Measurements from ENCODE around the gene MPND.

The MPND gene

DNA sequence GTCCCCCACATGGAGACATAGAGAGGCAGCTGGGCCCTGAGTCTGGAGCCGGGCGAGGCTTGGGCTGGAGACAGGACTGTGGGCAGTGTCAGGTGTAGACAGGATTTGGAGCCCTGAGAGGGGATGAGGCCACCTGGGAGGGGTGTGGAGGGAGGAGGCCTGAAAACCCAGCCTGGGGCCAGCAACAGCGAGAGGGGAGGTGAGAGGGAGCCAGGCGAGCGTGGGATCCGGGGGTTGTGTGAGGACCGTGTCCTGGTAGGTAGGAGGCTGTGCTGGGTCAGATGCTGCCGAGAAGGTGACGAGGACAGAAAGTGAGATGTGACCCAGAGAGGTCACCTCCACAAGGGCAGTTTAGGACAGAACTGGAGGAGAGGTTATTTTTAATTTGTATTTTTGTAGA lies 7.4 kb downstream of the MPND start:
- no peak for DNase-seq

DNA sequence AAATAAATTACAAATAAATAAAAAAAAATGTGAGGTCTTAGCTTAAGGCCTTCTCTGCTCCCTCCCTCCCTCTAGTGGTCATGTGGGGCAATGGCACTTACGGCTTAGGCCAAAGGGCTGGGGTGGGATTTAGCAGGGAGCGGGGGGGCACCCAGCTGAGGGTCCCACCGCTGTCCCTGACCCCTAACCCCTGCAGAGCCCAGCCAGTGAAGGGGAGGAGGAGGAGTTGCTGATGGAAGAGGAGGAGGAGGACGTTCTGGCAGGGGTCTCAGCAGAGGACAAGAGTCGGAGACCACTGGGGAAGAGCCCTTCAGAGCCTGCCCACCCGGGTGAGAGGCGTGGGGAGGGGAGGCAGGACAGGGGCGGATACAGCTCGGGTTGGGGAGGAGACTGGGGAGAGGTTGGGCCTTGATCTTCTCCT lies 9.3 kb downstream of the MPND start:
- peak; percentile 57 for DNase-seq

DNA sequence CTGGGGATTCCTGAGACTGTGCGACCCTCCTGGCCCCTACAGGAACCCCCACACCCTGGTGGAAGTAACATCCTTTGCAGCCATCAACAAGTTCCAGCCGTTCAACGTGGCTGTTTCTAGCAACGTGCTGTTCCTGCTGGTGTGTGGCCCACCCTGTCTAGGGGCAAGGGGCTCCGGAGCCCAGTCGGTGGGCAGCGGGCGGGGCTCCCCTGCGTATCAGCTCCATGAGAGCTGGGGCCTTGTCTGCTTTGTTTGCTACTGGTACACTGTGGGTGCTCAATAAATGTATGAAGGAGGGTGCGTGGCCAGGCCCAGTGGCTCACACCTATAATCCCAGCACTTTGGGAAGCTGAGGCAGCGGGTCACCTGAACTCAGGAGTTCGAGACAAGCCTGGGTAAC lies 10.9 kb downstream of the MPND start:
- no peak for DNase-seq

DNA sequence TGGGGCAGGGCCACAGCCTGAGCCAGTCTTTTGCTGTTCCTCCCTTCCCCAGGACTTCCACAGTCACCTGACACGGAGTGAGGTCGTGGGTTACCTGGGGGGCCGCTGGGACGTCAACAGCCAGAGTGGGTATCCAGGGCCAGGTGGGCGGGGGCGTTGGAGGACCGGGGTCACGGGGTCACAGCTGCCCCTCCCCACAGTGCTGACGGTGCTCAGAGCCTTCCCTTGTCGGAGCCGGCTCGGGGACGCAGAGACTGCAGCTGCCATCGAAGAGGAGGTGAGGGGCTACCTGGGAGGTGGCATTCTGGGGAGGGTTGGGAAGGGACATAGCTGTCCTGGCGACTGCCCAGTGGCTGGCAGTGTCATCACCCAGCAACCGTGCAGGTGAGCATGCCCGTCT lies 11.5 kb downstream of the MPND start:
- no peak for DNase-seq

DNA sequence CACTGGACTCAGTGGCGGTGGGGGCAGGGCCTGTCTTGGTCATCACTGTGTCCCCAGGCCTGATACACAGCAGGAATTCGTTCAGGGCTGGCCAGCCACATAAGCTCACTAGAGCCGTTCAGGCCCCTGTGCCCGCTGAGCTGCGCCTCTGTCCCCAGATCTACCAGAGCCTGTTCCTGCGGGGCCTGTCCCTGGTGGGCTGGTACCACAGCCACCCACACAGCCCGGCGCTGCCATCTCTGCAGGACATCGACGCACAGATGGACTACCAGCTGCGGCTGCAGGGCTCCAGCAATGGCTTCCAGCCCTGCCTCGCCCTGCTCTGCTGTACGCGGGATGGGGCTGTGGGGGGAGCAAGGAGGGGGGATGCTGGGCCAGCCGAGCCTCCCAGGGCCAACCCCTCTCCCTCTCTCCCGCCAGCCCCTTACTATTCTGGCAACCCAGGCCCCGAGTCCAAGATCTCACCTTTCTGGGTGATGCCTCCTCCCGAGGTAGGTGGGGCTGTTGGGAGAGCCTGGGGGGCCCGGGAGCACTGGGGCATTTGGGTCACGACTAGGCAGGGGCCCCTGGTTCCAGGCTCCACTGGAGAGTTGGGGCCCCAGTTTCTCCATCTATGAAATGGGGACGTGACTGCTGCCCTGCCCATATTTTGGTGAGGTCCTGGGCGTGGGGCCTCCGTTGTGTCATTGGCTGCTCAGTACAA lies 13.9 kb downstream of the MPND start:
- DNase-seq: no peak

DNA sequence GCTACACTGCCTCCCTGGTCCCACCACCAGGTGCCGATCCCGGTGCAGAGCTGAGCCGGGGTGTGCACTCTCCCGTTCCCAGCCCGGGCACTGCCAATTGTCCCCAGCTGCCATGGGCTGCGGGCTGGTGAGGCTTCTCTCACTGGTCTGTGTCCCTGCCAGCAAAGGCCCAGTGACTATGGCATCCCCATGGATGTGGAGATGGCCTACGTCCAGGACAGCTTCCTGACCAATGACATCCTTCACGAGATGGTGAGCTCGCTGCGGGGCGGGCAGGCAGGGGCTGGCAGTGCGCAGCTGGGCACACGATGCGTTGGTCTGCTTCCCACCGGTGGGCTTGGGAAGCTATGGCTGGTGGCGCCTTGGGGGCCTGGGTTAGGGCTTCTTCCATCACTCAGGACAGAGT lies 14.6 kb downstream of the MPND start:
- no peak for DNase-seq

DNA sequence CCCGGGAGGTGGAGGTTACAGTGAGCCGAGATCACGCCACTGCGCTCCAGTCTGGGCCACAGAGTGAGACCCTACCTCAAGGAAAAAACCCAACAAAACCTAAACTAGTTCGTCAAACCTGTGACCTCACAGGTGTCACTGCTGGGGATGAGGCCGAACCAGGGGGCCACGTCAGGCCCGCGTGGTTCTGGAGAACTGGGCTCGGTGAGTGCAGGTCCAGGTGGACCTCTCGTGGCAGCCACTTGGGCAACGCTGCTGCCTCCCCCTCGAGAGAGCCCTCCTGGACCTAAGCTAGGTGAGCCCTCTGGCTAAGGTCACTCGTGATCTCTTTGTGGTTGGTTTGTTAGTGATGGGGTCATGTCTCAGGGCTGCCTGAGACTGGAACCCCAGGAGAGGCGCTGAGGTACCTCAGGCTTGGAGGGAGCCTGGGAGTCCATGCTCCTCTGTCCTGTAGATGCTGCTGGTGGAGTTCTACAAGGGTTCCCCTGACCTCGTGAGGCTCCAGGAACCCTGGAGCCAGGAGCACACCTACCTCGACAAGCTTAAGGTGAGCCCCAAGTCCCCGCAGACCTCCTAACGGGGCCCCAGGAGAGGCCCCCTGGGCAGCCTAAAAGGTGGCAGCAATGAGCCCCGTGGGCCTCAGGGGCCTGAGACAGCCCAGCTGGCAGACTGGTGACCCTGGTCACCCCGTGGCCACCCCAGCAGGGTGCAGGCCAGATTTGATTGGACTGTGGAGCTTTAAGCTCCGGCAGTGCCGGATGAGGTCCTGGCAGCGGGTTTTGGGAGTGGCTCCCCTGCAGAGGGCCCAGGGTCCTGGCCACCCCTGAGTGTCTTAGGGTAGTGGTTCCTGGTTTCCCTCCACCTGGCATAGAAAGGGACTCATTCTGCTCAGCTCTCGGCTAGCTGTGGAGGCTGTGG lies 15.6 kb downstream of the MPND start:
- DNase-seq: no peak

DNA sequence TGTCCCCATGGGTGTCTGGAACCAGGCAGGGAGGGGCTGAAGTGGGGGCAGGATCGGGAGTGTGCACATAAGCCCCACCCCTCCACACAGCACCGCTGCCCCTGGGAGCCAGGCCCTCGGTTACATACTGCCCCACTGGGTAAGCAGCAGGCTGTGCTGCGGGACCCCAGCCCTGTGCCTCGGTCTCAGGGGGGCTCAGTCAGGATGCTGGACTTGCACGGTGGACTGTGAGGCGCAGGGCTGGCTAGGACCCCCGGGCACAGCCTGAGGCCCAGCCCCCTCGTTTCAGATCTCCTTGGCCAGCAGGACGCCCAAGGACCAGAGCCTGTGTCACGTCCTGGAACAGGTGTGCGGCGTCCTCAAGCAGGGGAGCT lies 16.3 kb downstream of the MPND start:
- no peak for DNase-seq

DNA sequence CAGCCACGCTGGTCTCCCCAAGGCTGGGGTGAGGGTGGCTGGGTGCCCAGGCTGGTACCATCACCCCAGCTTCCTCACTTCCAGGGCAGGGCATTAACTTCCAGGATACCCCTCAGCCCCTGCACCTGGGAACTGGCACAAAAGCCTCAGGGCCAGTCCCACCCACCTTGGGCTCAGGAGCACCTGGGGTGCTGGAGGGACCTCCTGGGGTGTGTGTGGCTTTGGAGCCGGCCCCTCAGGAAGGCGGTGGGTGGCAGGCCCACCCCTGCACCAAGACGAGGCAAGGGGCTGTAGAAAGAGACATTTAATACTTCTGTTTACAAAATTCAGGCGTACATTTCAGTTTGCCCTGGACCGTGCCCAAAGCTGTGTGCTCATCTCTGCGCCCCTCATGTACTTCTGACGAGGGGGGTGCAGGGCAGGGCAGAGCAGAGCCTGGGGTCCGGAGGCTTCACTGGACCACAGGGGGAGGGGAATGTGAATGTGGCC lies 16.8 kb downstream of the MPND start:
- DNase-seq: no peak

DNA sequence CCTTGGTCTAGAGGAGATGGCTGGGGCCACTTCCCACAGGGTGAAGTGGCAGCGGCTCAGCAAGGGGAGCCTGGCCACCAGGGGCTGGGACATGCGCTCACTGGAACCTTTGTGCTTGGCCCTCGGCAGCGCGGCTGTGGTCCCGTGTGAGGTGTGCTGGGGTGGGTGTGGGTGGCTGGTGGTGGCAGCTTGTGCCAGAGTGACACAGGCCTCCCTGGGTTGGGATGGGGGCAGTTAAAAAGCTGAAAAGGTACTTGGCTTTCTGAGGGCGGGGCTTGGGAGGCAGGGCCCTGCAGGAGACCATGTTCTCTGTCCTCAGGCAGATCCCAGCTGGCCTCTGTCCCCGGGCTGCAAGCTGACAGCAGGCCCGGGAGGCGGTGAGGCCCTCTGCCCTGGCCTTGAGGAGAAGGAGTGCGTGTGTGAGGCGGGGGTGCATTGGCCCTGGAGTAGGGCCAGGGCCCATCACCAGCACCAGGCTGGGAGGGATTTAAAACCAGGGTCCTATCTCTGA lies 17.3 kb downstream of the MPND start:
- DNase-seq: no peak

DNA sequence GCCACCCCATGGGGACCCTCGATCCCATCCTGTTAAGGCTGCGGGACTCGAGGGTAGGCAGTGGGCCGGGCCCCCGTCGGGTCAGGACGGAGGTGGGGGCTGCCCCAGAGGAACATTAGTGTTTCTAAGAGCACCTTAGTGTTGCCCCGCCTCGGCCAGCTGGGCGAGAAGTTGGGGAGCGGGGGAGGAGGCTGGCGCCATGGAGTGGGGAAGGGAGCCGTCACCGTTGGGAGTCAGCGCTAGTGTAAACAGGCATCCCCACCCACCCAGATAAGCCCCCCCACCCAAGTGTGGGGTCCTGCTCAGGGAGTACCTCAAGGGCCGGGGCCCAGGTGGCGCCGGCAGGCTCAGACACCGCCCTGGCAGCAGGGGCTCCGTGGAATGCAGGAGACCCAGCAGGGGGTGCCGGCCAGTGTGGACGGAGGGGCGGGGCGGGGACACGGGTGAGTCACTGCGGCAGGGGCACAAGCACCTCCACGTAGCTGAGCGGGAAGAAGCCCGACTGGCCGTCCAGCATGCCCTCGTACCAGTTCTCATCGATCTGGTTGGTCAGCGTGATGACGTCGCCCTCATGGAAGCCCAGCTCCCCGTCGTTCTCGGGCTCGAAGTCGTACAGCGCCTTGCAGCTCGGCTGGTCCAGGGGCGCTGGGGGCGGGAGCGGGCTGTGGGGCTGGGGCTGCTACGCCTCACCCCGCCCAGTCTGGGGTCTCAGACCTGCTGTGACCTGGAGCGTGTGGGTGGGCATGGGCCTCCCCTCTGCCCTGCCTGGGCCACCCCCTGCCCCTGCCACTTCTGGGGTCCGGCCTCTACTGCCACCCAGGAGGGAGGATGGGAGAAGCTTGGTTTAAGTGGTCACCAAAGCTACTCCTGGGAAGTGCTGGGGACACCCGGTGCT lies 18.0 kb downstream of the MPND start:
- no peak for DNase-seq

DNA sequence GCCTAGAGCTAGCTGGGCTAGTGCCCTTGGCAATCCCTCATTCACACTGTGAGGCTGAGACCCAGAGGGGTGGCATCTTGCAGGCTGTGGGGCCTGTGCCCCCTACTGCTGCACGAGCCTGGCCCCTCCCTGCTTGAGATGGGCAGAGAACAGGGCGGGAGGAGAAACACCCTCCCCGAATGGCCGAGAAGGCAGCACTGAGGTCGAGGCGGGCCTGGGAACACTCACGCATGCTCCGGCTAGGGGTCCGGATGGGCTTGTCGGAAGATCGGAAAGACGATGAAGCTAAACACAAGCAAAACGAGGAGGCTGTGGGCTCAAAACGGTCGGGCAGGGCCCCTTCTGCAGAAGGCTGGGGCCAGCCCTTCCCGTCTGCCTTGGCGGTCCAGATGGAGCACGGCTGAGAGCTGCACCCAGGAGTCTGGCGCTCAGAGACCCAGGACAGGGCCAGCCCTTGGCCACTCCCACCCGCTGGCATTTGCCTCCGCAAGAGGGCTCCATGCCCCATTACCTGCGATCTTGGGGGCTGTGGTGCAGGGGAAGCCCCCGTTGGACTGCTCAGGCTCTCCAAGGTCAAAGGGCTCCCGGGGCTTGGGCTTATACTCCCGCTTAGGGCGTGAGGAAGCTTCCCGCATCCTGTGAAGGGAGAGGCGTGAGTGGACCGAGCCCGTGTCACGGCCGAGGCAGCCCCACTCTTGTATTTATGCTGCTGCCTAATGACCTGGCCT lies 18.9 kb downstream of the MPND start:
- no peak for DNase-seq

DNA sequence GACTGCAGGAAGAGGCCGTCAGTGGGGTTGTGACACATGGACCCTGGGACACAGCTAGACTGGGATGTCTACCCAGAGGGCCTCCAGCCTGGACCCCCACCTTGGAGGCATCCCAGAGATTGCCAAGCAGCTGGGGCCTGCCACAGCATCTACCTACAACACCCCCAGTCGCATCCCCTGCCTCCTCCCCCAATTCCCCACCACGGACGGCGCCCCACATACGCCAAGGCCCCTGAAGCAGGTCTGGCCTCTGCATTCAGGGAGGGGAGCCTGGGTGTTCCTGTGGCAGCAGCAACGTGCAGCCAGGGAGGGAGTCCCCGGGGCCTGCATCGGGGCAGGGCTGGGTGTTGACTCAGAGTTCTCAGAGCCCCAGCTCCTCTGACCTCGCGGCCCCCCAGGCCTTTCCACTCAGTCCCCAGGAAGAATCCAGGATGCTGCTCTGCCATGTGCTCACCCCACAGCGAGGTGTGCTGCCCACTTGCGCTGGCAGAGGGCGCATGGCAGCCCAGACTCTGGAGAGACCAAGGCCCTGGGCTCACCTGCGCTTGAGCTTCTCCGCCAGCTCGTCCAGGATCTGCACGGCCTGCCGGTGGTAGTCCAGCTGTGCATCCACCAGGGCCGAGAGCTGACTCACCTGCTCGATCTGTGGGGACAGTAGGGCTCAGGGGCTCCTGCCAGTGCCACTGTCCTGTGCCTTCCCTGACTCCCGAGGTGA lies 19.6 kb downstream of the MPND start:
- DNase-seq: no peak

DNA sequence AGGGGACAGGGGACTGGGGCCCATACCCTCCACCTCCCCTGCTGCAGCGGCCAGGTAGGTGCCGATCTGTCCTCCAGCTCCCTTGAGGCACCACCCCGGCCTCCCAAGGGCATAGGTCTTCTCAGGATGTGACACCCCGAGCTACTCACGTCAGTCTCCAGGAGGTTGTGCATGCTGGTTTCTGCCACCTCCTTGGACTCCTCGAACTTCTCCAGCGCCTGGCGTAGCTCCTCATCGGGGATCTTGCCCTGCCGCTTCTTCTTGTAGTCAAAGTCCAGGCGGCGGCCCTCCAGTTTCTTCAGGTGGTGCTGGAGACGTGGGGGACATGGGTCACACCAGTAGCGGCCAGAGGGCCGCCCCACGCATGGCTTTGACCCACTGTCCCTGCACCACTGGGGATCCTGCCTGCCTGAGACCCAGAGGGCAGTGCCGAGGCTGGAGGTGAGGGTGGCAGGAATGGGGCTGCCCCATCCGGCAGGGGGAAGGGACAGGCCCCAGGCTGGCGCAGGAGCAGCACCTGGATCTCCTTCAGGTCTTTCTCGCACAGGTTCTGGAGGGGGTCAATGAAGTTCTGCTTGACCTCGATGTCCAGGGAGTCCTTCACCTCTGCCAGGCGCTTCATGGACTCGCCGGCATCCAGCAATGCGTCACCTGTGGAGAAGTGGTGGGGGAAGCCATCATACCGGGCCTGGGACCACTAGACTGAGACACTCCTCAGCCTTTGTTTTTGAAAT lies 20.4 kb downstream of the MPND start:
- no peak for DNase-seq

DNA sequence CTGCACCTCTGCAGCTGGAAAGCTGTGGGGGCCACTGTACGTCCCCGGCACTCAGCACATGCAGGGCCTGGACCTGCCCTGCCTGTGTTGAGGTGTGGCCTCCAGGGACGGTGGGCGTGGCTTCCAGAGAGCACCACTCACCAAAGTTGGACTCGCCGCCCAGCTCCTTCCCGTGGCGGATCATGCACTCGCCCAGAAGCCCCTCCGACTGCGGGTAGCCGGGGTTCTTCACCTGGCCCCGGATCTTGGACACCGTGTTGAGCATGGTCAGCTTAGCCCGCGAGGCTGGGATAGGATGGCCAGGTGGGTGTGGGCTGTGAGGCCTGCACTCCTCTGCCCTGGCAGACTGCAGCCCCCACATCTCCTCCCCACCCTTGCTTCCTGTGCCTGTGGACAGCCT lies 22.0 kb downstream of the MPND start:
- no peak for DNase-seq

DNA sequence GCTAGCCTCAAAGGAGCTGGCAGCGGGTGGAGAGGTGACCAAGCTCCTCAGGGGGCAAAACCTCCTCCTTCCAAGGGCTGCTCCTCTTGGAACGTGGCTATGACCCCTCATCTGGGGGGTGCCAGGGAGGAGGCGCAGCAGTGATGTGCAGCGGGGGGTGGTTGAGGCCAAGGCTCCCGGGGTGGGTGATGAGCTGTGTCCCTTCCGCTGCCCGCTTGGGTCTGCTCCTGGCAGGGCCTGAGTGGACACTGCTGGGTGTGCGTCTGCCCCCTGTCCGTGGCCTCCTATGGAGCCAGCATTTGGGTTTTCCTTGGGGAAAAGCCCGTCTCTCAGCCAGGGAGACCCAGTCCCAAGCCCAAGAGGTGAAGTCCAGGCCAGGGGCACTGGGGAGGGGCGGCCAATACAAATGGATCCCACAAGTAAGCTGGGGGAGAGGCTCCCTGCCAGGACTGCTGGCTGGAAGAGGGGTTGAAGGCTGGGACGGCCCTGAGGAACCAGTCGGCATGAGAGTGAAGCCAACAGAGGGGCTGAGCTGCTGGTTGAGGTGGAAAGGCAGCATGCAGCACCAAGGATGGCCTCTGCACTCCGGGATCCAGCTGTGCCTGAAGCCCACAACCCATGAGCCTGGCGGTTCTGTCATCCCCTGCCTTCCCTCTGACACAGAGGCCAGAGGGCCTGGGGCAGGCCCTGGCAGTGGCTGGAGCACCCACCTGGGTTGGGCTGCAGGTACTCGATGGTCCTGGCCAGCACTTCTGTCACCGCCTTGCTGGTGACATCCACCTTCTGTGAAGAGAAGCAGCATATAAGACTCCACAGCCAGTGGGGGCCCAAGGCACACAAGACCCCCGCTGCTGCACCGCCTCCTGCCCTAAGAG lies 22.7 kb downstream of the MPND start:
- no peak for DNase-seq

DNA sequence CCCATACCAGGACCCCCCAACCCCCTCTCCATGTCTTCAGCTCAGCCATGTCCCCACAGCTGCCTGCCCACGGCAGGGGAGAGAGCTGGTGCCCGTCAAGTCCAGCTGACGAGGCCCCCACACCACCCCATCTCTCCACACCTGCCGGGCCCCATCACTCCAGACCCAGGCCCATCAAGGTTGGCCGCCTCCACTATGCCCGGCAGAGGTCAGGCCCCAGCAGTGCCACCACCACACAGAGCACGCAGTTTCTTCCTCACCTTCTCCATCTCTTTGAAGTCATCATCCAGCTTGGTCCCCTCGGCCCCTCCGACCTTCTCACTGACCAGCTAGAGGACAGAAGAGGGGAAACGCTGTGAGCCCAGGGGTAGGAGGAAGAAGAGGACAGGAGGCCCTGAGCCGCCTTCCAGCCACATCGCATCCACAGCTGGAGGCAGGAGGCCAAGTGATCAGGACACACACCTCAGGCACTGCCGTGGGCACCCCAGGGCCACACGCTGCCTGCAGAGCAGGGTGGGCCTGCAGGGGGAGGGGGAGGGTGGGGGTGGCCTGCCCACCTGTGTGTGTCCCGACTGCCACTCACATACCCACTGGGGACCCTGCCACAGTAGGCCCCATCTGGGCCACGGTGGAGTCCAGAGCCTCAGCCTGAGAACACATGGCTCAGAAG lies 23.4 kb downstream of the MPND start:
- no peak for DNase-seq

DNA sequence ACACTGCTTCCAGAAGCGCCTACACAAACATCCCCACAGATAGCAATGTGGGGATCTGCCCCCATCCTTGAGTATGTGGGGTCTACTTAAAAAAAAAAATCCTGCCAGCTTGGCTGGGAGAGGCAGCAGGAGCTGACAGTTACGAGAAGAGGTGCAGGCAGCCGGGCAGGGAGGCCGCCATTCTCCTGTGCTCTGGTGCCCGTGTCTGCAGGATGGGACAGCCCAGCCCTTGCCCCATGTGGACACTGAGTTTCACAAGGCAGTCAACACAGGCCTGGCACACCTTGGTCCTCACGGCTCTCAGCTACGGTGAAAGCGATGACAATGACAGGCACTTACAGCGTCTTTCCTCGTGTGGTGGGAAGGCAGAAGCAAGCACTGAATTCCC lies 24.0 kb downstream of the MPND start:
- no peak for DNase-seq

DNA sequence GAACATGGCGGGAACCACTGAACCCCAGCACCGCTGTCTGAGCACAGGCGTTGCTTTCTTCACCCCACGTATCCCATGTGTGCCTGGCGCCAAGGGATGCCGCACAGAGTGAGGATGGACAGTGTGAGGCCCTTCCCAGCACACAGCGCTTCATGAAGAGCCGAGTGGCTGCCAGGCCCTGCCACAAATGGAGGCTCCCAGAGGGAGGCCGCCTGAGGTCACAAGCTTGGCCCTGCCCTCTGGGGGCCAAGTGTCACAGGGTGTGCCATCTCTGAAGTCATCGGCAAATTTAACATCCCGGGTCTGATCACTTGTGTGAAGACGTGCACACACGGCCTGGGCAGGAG lies 24.4 kb downstream of the MPND start:
- DNase-seq: no peak
